DOHH2 (cell line): ENCODE results near the gene KRTAP9-6.
"Not testable (repeated sequence)": the region's sequence is repeated elsewhere in the genome, so short reads cannot be mapped to it uniquely, and the experiment has no call there.

ENCODE experiments used
- H3F3A ChIP-seq: fragments of 200-600 bp; sonication (generic), shearing (Covaris generic); 2 replicates; pipeline ENCODE4 v1.6.0; 2016; ENCODE audit warnings: antibody characterized with exemption, mild to moderate bottlenecking; ENCODE audit not compliant: control insufficient read depth, insufficient read depth
- H3K27ac ChIP-seq: fragments of 200-600 bp; sonication (generic); 2 replicates; pipeline ENCODE4 v1.5.1; 2014; ENCODE audit warnings: low read depth, mild to moderate bottlenecking, low read length, moderate library complexity
- H3K27me3 ChIP-seq: fragments of 200-600 bp; sonication (generic); 2 replicates; pipeline ENCODE4 v1.6.1; 2014; ENCODE audit warnings: mild to moderate bottlenecking, low read length, mixed read lengths; ENCODE audit not compliant: control insufficient read depth
- H3K36me3 ChIP-seq: fragments of 200-600 bp; sonication (generic); 2 replicates; pipeline ENCODE4 v1.6.1; 2014; ENCODE audit warnings: mild to moderate bottlenecking, low read length, moderate library complexity, mixed read lengths; ENCODE audit not compliant: control insufficient read depth
- H3K4me1 ChIP-seq: fragments of 200-600 bp; sonication (generic); 2 replicates; pipeline ENCODE4 v1.6.1; 2014; ENCODE audit warnings: mild to moderate bottlenecking, low read length, mixed read lengths; ENCODE audit not compliant: control insufficient read depth
- H3K4me2 ChIP-seq: fragments of 200-600 bp; sonication (generic); 2 replicates; pipeline ENCODE4 v1.6.0; 2014; ENCODE audit warnings: mild to moderate bottlenecking, low read length, moderate library complexity
- H3K4me3 ChIP-seq: fragments of 200-600 bp; sonication (generic); 2 replicates; pipeline ENCODE4 v1.5.1; 2014; ENCODE audit warnings: mild to moderate bottlenecking, low read length, mixed read lengths
- H3K79me2 ChIP-seq: fragments of 200-600 bp; sonication (generic); 2 replicates; pipeline ENCODE4 v1.6.1; 2014; ENCODE audit warnings: mild to moderate bottlenecking, low read length, mixed read lengths; ENCODE audit not compliant: control insufficient read depth
- H3K9me2 ChIP-seq: fragments of 200-600 bp; sonication (generic); replicated peaks from 2 replicates; pipeline ENCODE4 v1.6.1; 2014; ENCODE audit warnings: mild to moderate bottlenecking, low read length, mixed read lengths; ENCODE audit not compliant: control insufficient read depth
- H3K9me3 ChIP-seq: fragments of 200-600 bp; sonication (generic); 2 replicates; pipeline ENCODE4 v1.6.1; 2014; ENCODE audit warnings: antibody characterized with exemption, low read length, mixed read lengths; ENCODE audit not compliant: control insufficient read depth, insufficient read depth
- H4K20me1 ChIP-seq: fragments of 200-600 bp; sonication (generic); 2 replicates; pipeline ENCODE4 v1.6.0; 2014; ENCODE audit warnings: low read depth, mild to moderate bottlenecking, antibody characterized with exemption, low read length, moderate library complexity; ENCODE audit not compliant: control insufficient read depth, insufficient read depth
- EZH2phosphoT487 ChIP-seq: fragments of 200-600 bp; sonication (generic); IDR thresholded peaks from 2 replicates; pipeline ENCODE4 v1.6.1; 2017; ENCODE audit warnings: borderline replicate concordance, mild to moderate bottlenecking, antibody characterized with exemption, low read length, moderate library complexity, mixed read lengths
- TF ChIP-seq, protein P1 (sequence below): fragments of 200-600 bp; sonication (generic); IDR thresholded peaks from one replicate; pipeline ENCODE4 v1.5.1; 2014; ENCODE audit warnings: antibody characterized with exemption, mild to moderate bottlenecking, low read depth, low read length; ENCODE audit not compliant: poor library complexity, severe bottlenecking

KRTAP9-6 gene

DNA sequence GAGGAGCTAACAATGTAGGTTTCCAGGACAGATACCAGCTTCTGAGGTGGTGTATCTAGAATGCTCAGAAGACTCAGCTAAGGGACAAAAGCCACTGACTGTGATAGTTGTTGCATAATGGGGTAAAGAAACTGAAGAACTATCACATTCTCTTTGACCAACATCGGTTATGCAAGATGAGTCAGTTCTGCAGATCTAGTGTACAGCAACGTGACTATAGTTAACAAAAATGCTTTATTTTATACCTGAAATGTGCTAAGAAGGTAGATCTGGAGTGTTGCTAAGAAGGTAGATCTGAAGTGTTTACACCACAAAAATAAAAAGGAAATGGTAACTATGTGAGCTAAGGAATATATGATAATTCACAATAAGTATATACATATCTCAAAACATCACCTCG is 2.5 kb downstream of the KRTAP9-6 start:
- Histone ChIP-seq H3K9me2 (no peaks in the 10 kb centered on the region), H4K20me1 (no peaks in the 10 kb centered on the region), H3K36me3 (no peaks in the 10 kb centered on the region)

DNA sequence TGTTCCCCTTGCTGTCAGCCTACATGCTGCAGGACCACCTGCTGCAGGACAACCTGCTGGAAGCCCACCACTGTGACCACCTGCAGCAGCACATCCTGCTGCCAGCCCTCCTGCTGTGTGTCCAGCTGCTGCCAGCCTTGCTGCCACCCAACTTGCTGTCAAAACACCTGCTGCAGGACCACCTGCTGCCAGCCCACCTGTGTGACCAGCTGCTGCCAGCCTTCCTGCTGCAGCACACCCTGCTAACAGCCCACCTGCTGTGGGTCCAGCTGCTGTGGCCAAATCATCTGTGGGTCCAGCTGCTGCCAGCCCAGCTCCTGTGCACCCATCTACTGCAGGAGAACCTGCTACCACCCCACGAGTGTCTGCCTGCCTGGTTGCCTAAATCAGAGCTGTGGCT is 6.1 kb downstream of the KRTAP9-6 start:
- H3K4me2 ChIP-seq, H3K9me2 ChIP-seq, H3F3A ChIP-seq, H3K27ac ChIP-seq, H3K4me3 ChIP-seq, H3K4me1 ChIP-seq, H3K9me3 ChIP-seq, H3K36me3 ChIP-seq, H3K79me2 ChIP-seq, H4K20me1 ChIP-seq: not testable (repeated sequence)
- peaks cover 33% of the 10 kb centered on the region for H3K27me3 ChIP-seq

More for the DNA sequence above, 2.5 kb downstream of the KRTAP9-6 start:
- Histone ChIP-seq H3K27ac (no peak overlapping the region), H3K9me3 (no peaks in the 10 kb centered on the region), H3K4me2 (no peak overlapping the region), H3K27me3 (peaks cover 23% of the 10 kb centered on the region), H3K4me1 (no peaks in the 10 kb centered on the region), H3K79me2 (no peaks in the 10 kb centered on the region), H3K4me3 (no peak overlapping the region), H3F3A (no peaks in the 10 kb centered on the region)
- no peak for TF ChIP-seq EZH2phosphoT487
- TF ChIP-seq, protein P1, sequence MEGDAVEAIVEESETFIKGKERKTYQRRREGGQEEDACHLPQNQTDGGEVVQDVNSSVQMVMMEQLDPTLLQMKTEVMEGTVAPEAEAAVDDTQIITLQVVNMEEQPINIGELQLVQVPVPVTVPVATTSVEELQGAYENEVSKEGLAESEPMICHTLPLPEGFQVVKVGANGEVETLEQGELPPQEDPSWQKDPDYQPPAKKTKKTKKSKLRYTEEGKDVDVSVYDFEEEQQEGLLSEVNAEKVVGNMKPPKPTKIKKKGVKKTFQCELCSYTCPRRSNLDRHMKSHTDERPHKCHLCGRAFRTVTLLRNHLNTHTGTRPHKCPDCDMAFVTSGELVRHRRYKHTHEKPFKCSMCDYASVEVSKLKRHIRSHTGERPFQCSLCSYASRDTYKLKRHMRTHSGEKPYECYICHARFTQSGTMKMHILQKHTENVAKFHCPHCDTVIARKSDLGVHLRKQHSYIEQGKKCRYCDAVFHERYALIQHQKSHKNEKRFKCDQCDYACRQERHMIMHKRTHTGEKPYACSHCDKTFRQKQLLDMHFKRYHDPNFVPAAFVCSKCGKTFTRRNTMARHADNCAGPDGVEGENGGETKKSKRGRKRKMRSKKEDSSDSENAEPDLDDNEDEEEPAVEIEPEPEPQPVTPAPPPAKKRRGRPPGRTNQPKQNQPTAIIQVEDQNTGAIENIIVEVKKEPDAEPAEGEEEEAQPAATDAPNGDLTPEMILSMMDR: no peak

DNA sequence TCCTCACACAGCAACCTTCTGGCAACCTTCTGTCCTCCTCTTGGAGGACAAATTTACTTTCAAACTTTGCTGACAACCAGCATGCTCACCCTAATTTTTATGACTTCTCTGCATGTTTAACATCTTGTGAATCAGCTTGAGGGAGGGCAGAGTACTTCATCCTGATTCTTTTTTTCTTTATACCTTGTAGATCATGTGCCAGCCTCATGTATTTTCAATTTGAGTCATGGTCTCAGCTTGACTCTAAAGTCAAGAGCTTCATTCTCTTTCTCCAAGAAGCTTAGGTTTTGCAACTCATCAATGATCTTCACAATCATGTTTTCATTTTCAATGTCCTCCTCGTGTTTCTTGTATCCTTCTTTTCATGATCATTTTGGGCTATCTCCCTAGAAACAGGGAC is 6.7 kb downstream of the KRTAP9-6 start:
- Histone ChIP-seq H3F3A (no peaks in the 10 kb centered on the region), H3K4me1 (no peaks in the 10 kb centered on the region), H3K27ac (no peak overlapping the region), H3K9me2 (no peaks in the 10 kb centered on the region), H3K36me3 (no peaks in the 10 kb centered on the region), H3K4me3 (no peak overlapping the region), H3K79me2 (no peaks in the 10 kb centered on the region), H4K20me1 (no peaks in the 10 kb centered on the region), H3K4me2 (no peak overlapping the region), H3K9me3 (no peaks in the 10 kb centered on the region), H3K27me3 (peaks cover 34% of the 10 kb centered on the region)
- no peak for TF ChIP-seq EZH2phosphoT487

DNA sequence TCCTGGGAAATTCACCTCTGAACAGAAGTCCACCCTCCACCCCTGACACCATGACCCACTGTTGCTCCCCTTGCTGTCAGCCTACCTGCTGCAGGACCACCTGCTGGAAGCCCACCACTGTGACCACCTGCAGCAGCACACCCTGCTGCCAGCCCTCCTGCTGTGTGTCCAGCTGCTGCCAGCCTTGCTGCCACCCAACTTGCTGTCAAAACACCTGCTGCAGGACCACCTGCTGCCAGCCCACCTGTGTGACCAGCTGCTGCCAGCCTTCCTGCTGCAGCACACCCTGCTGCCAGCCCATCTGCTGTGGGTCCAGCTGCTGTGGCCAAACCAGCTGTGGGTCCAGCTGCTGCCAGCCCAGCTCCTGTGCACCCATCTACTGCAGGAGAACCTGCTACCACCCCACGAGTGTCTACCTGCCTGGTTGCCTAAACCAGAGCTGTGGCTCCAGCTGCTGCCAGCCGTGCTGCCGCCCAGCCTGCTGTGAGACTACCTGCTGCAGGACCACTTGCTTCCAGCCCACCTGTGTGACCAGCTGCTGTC is 10.5 kb downstream of the KRTAP9-6 start, which contains the start of gene KRTAP9-7:
Gene KRTAP9-7 (plus strand): TSS at position 51 of the 543 bp plus-strand sequence. CDS start 0 bp downstream, at position 51.
- H3K27ac ChIP-seq, H3K4me1 ChIP-seq, H3K4me3 ChIP-seq, H3K79me2 ChIP-seq, H4K20me1 ChIP-seq, H3K9me2 ChIP-seq, H3F3A ChIP-seq, H3K36me3 ChIP-seq, H3K9me3 ChIP-seq, H3K4me2 ChIP-seq: not testable (repeated sequence)
- peaks cover 31% of the 10 kb centered on the region for H3K27me3 ChIP-seq
